ENCODE data around the gene DOCK4.

- TF ChIP-seq CTCF (IDR thresholded peaks at IDR 0.05) = no peak
- TF ChIP-seq ATF1 (CRISPR knock-in tag; IDR thresholded peaks at IDR 0.05) = no peak
- no peak for TF ChIP-seq NFATC4 (CRISPR knock-in tag; IDR thresholded peaks at IDR 0.05)
- no peak for TF ChIP-seq USF2 (CRISPR knock-in tag; IDR thresholded peaks at IDR 0.05)
- no peak for TF ChIP-seq ZBTB21 (CRISPR knock-in tag; IDR thresholded peaks at IDR 0.05; ENCODE audit: borderline replicate concordance)
- no peak for TF ChIP-seq ESRRA (CRISPR knock-in tag; IDR thresholded peaks at IDR 0.05; ENCODE audit: borderline replicate concordance)
- no peak for TF ChIP-seq ZNF281 (CRISPR knock-in tag; IDR thresholded peaks at IDR 0.05)
- TF ChIP-seq MYBL2 (CRISPR knock-in tag; IDR thresholded peaks at IDR 0.05) = no peak
- no peak for TF ChIP-seq E2F5 (CRISPR knock-in tag; IDR thresholded peaks at IDR 0.05)
Observed at GRCh38 chr7:112081778-112082177, 124.4 kb downstream of the DOCK4 start.
